ENCODE measurements around the gene ADAP1.
"Not testable (repeated sequence)": the region's sequence is repeated elsewhere in the genome, so short reads cannot be mapped to it uniquely, and the experiment has no call there.

Gene ADAP1

GRCh38 chr7:944744-945143 is 9.7 kb downstream of the ADAP1 start:
- Mint-ChIP-seq H3K4me1 (peaks cover 35% of the 10 kb centered on the region), H3K4me3 (no peak overlapping the region), H3K27ac (ENCODE audit: low read depth) (no peak overlapping the region), H3K36me3 (ENCODE audit: insufficient read depth) (no peaks in the 10 kb centered on the region), H3K27me3 (no peaks in the 10 kb centered on the region), H3K9me3 (peaks cover 5% of the 10 kb centered on the region)
- DNase-seq (ENCODE audit: low spot score in 2 of 2) (no peak), ATAC-seq (replicated peaks; ENCODE audit: extremely low read depth, poor library complexity, severe bottlenecking) (no peak)

- H3K4me1 Mint-ChIP-seq: peaks cover 29% of the 10 kb centered on the region
- H3K27me3 Mint-ChIP-seq; H3K9me3 Mint-ChIP-seq; H3K4me3 Mint-ChIP-seq; DNase-seq (ENCODE audit: low spot score in 2 of 2); H3K36me3 Mint-ChIP-seq (ENCODE audit: insufficient read depth); ATAC-seq (replicated peaks; ENCODE audit: extremely low read depth, poor library complexity, severe bottlenecking); H3K27ac Mint-ChIP-seq (ENCODE audit: low read depth): not testable (repeated sequence)
These were observed 10.7 kb downstream of the ADAP1 start for GRCh38 chr7:943793-944192.

- Mint-ChIP-seq H3K9me3 (peaks cover 5% of the 10 kb centered on the region), H3K27ac (ENCODE audit: low read depth) (peak overlapping the region; percentile 87), H3K27me3 (no peaks in the 10 kb centered on the region), H3K4me1 (peaks cover 31% of the 10 kb centered on the region), H3K4me3 (no peak overlapping the region), H3K36me3 (ENCODE audit: insufficient read depth) (peaks cover 6% of the 10 kb centered on the region)
- DNase-seq (ENCODE audit: low spot score in 2 of 2): no peak
- no peak for ATAC-seq (replicated peaks; ENCODE audit: extremely low read depth, poor library complexity, severe bottlenecking)
These were observed 13.7 kb downstream of the ADAP1 start for GRCh38 chr7:940599-941408.

GRCh38 chr7:939843-940242 is 14.6 kb downstream of the ADAP1 start:
- peaks cover 6% of the 10 kb centered on the region for H3K36me3 Mint-ChIP-seq (ENCODE audit: insufficient read depth)
- no peaks in the 10 kb centered on the region for H3K27me3 Mint-ChIP-seq
- peaks cover 32% of the 10 kb centered on the region for H3K4me1 Mint-ChIP-seq
- no peak overlapping the region for H3K4me3 Mint-ChIP-seq
- H3K9me3 Mint-ChIP-seq: peaks cover 5% of the 10 kb centered on the region
- peak overlapping the region; percentile 83 for H3K27ac Mint-ChIP-seq (ENCODE audit: low read depth)
- ATAC-seq (replicated peaks; ENCODE audit: extremely low read depth, poor library complexity, severe bottlenecking) (no peak), DNase-seq (ENCODE audit: low spot score in 2 of 2) (no peak)

- H3K27me3 Mint-ChIP-seq: no peaks in the 10 kb centered on the region
- H3K4me3 Mint-ChIP-seq: no peak overlapping the region
- DNase-seq (ENCODE audit: low spot score in 2 of 2): no peak
- H3K36me3 Mint-ChIP-seq (ENCODE audit: insufficient read depth): peaks cover 6% of the 10 kb centered on the region
- peaks cover 5% of the 10 kb centered on the region for H3K9me3 Mint-ChIP-seq
- peaks cover 32% of the 10 kb centered on the region for H3K4me1 Mint-ChIP-seq
- no peak overlapping the region for H3K27ac Mint-ChIP-seq (ENCODE audit: low read depth)
- ATAC-seq (replicated peaks; ENCODE audit: extremely low read depth, poor library complexity, severe bottlenecking): no peak
These were observed 15.8 kb downstream of the ADAP1 start for GRCh38 chr7:938546-939185.

GRCh38 chr7:937856-938484 is 16.5 kb downstream of the ADAP1 start:
- H3K36me3 Mint-ChIP-seq (ENCODE audit: insufficient read depth): peaks cover 6% of the 10 kb centered on the region
- DNase-seq (ENCODE audit: low spot score in 2 of 2) (no peak), ATAC-seq (replicated peaks; ENCODE audit: extremely low read depth, poor library complexity, severe bottlenecking) (no peak)
- H3K27me3 Mint-ChIP-seq: no peaks in the 10 kb centered on the region
- peaks cover 32% of the 10 kb centered on the region for H3K4me1 Mint-ChIP-seq
- no peak overlapping the region for H3K4me3 Mint-ChIP-seq
- H3K27ac Mint-ChIP-seq (ENCODE audit: low read depth): no peak overlapping the region
- peaks cover 5% of the 10 kb centered on the region for H3K9me3 Mint-ChIP-seq

- H3K36me3 Mint-ChIP-seq (ENCODE audit: insufficient read depth): peaks cover 8% of the 10 kb centered on the region
- H3K4me3 Mint-ChIP-seq: peak overlapping the region; percentile 13
- peaks cover 25% of the 10 kb centered on the region for H3K4me1 Mint-ChIP-seq
- ATAC-seq (replicated peaks; ENCODE audit: extremely low read depth, poor library complexity, severe bottlenecking) (no peak), DNase-seq (ENCODE audit: low spot score in 2 of 2) (no peak)
- H3K27me3 Mint-ChIP-seq: no peaks in the 10 kb centered on the region
- H3K9me3 Mint-ChIP-seq: peaks cover 5% of the 10 kb centered on the region
- peak overlapping the region; percentile 46 for H3K27ac Mint-ChIP-seq (ENCODE audit: low read depth)
These were observed 18.0 kb downstream of the ADAP1 start for GRCh38 chr7:936386-937054.

GRCh38 chr7:935874-936385 is 18.6 kb downstream of the ADAP1 start:
- ATAC-seq (replicated peaks; ENCODE audit: extremely low read depth, poor library complexity, severe bottlenecking) (no peak), DNase-seq (ENCODE audit: low spot score in 2 of 2) (no peak)
- peaks cover 5% of the 10 kb centered on the region for H3K9me3 Mint-ChIP-seq
- no peaks in the 10 kb centered on the region for H3K27me3 Mint-ChIP-seq
- H3K27ac Mint-ChIP-seq (ENCODE audit: low read depth): peak overlapping the region; percentile 53
- H3K36me3 Mint-ChIP-seq (ENCODE audit: insufficient read depth): peaks cover 8% of the 10 kb centered on the region
- peaks cover 20% of the 10 kb centered on the region for H3K4me1 Mint-ChIP-seq
- H3K4me3 Mint-ChIP-seq: peak overlapping the region; percentile 13

- Mint-ChIP-seq H3K4me1 (peaks cover 18% of the 10 kb centered on the region), H3K9me3 (peaks cover 4% of the 10 kb centered on the region), H3K27ac (ENCODE audit: low read depth) (peak overlapping the region; percentile 53), H3K27me3 (no peaks in the 10 kb centered on the region), H3K4me3 (no peak overlapping the region), H3K36me3 (ENCODE audit: insufficient read depth) (peaks cover 8% of the 10 kb centered on the region)
- no peak for DNase-seq (ENCODE audit: low spot score in 2 of 2)
- no peak for ATAC-seq (replicated peaks; ENCODE audit: extremely low read depth, poor library complexity, severe bottlenecking)
These were observed 19.2 kb downstream of the ADAP1 start for GRCh38 chr7:935164-935873.

- Mint-ChIP-seq H3K27me3 (no peaks in the 10 kb centered on the region), H3K27ac (ENCODE audit: low read depth) (no peak overlapping the region)
These were observed 19.9 kb downstream of the ADAP1 start for GRCh38 chr7:934469-935163.

GRCh38 chr7:932651-932975 is 21.9 kb downstream of the ADAP1 start:
- Mint-ChIP-seq H3K27ac (ENCODE audit: low read depth) (no peak overlapping the region), H3K27me3 (no peaks in the 10 kb centered on the region), H3K36me3 (ENCODE audit: insufficient read depth) (peaks cover 19% of the 10 kb centered on the region), H3K4me1 (peaks cover 31% of the 10 kb centered on the region), H3K4me3 (no peak overlapping the region), H3K9me3 (no peaks in the 10 kb centered on the region)
- no peak for ATAC-seq (replicated peaks; ENCODE audit: extremely low read depth, poor library complexity, severe bottlenecking)
- no peak for DNase-seq (ENCODE audit: low spot score in 2 of 2)

More at GRCh38 chr7:934469-935163, 19.9 kb downstream of the ADAP1 start:
- H3K4me3 Mint-ChIP-seq: no peak overlapping the region
- DNase-seq (ENCODE audit: low spot score in 2 of 2) (no peak), ATAC-seq (replicated peaks; ENCODE audit: extremely low read depth, poor library complexity, severe bottlenecking) (no peak)
- H3K4me1 Mint-ChIP-seq: peaks cover 18% of the 10 kb centered on the region
- peaks cover 12% of the 10 kb centered on the region for H3K36me3 Mint-ChIP-seq (ENCODE audit: insufficient read depth)
- H3K9me3 Mint-ChIP-seq: no peaks in the 10 kb centered on the region

Data from central memory CD8-positive, alpha-beta T cell (primary cell).